ENCODE measurements around the gene HES5. TPM values are rescaled to one million over a fixed set of nuclear protein-coding genes. Genes with fewer than 3 reads are reported as not detected.

Gene HES5
- total RNA-seq, 3 donors from 2014 or later: 1.3 to 7.8 (median 1.6) TPM

GRCh38 chr1:2548068-2548589, 18.1 kb upstream of the HES5 start:
- DNase-seq (peak; percentile 94 to 95 (median 95)), ATAC-seq (peak; percentile 68)
- intact Hi-C loops (cut with DNase I, micrococcal nuclease): loop anchor here (5.0 kb wide), 2 partner anchors 131 to 136 kb away; partner anchors contain the start of gene PEX10 (in 1 of the 2)
- Histone ChIP-seq H3K36me3 (ENCODE audit: low read depth) (no peaks in the 10 kb centered on the region), H3K4me1 (ENCODE audit: low read depth) (peaks cover 51% of the 10 kb centered on the region), H3K9me3 (no peaks in the 10 kb centered on the region), H3K4me3 (no peak overlapping the region)
- TF ChIP-seq CTCF (IDR thresholded peaks at IDR 0.05): peak; percentile 97

- intact Hi-C loops (cut with DNase I, micrococcal nuclease): loop anchor here (5.0 kb wide), 2 partner anchors 130 to 135 kb away; partner anchors contain the start of gene PEX10 (in 1 of the 2)
- Histone ChIP-seq H3K4me1 (ENCODE audit: low read depth) (peaks cover 53% of the 10 kb centered on the region), H3K4me3 (peak overlapping the region; percentile 30), H3K9me3 (no peaks in the 10 kb centered on the region), H3K36me3 (ENCODE audit: low read depth) (no peaks in the 10 kb centered on the region)
- no peak for TF ChIP-seq CTCF (IDR thresholded peaks at IDR 0.05)
- DNase-seq (no peak), ATAC-seq (peak; percentile 11)
Observed at GRCh38 chr1:2547210-2548067, 17.4 kb upstream of the HES5 start.

- Histone ChIP-seq H3K4me1 (ENCODE audit: low read depth) (peaks cover 58% of the 10 kb centered on the region), H3K4me3 (peak overlapping the region; percentile 30), H3K36me3 (ENCODE audit: low read depth) (no peaks in the 10 kb centered on the region), H3K9me3 (no peaks in the 10 kb centered on the region)
- intact Hi-C loops (cut with DNase I, micrococcal nuclease): loop anchor here (5.0 kb wide), 2 partner anchors 129 to 134 kb away; partner anchors contain the start of gene PEX10 (in 1 of the 2)
- DNase-seq: peak; percentile 93 to 96 (median 95)
- no peak for TF ChIP-seq CTCF (IDR thresholded peaks at IDR 0.05)
- ATAC-seq: peak; percentile 71
Observed at GRCh38 chr1:2546515-2547209, 16.6 kb upstream of the HES5 start.

GRCh38 chr1:2545754-2546514, 15.9 kb upstream of the HES5 start:
- ATAC-seq: peak; percentile 60
- Histone ChIP-seq H3K9me3 (no peaks in the 10 kb centered on the region), H3K36me3 (ENCODE audit: low read depth) (no peaks in the 10 kb centered on the region), H3K4me3 (peak overlapping the region; percentile 30), H3K4me1 (ENCODE audit: low read depth) (peaks cover 65% of the 10 kb centered on the region)
- intact Hi-C loops (cut with DNase I, micrococcal nuclease): loop anchor here (5.0 kb wide), 2 partner anchors 129 to 134 kb away; partner anchors contain the start of gene PEX10 (in 1 of the 2)
- no peak for TF ChIP-seq CTCF (IDR thresholded peaks at IDR 0.05)
- DNase-seq: peak; percentile 91 to 94 (median 94)
